Memory B cell (primary cell): ENCODE data around the gene A4GALT.
"Not testable (repeated sequence)": the region's sequence is repeated elsewhere in the genome, so short reads cannot be mapped to it uniquely, and the experiment has no call there.

ENCODE experiments used
- ATAC-seq: fragments of 150-1000 bp; cut with Tn5 transposase; 2 replicates; pipeline ENCODE4 v1.10.0; 2021; ENCODE audit warnings: low read depth, mild to moderate bottlenecking, moderate library complexity
- DNase-seq, 2 donors: peaks; one replicate each; pipeline ENCODE4 v3.0.0; 2022; ENCODE audit warnings: low spot score in 2 of 2
- H3K27ac Mint-ChIP-seq: one replicate; pipeline ENCODE4 v1.8.0; 2022; ENCODE audit warnings: mild to moderate bottlenecking, moderate library complexity, mixed read lengths
- H3K27me3 Mint-ChIP-seq: one replicate; pipeline ENCODE4 v1.8.0; 2022; ENCODE audit warnings: mixed read lengths
- H3K36me3 Mint-ChIP-seq: one replicate; pipeline ENCODE4 v1.8.0; 2022; ENCODE audit warnings: mild to moderate bottlenecking, mixed read lengths
- H3K4me1 Mint-ChIP-seq: one replicate; pipeline ENCODE4 v1.8.0; 2022; ENCODE audit warnings: mixed read lengths
- H3K4me3 Mint-ChIP-seq: one replicate; pipeline ENCODE4 v1.8.0; 2022; ENCODE audit warnings: mild to moderate bottlenecking, moderate library complexity, mixed read lengths
- H3K9me3 Mint-ChIP-seq: one replicate; pipeline ENCODE4 v1.8.0; 2022; ENCODE audit warnings: mixed read lengths

A4GALT gene

DNA sequence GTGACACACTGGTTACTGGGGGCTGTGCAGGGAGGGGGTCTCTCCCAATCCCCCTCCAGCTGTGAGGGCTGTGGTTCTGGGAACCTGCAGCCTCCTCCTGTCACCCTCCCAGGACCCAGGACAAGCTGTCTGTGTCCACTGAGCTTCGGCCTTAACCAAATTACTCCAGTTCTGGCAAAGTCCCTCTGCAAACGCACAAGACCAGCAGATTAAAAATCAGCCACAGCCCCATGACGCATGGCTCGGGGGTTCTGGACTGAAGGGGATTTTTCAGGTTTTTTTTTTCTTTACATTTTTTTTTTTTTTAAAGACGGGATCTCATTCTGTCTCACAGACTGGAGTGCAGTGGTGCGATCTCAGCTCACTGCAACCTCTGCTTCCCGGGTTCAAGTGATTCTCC lies 32.2 kb upstream of the A4GALT start:
- Mint-ChIP-seq H3K4me1 (peaks cover 8% of the 10 kb centered on the region), H3K4me3 (no peak overlapping the region), H3K27ac (no peak overlapping the region), H3K27me3 (peaks cover 4% of the 10 kb centered on the region), H3K9me3 (no peaks in the 10 kb centered on the region), H3K36me3 (no peaks in the 10 kb centered on the region)
- DNase-seq = no peak
- peak; percentile 80 for ATAC-seq

DNA sequence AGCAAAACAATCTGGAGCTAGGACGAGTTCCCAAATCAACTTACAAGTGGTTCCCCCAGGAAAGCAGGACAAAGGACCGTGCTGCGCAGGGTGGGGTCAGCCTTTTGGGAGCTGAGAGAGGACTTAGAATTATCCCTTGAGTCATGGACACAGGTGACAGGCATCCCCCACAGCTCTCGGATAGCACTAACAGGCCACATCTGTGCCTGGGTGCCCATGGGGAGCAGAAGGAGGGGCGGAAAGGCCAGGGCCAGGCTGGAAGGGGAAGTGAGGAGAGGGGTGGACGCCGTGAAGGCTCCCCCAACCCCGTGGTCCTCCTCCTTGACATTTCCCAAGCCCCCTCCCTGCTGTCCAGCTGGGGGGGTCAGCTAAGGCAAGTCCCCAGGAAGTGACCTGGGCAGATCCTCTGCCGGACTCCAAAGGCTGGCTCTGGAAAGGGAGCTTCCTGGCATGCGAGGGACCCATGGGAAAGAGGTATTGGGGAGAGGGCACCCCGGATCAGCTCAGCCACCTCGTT lies 31.6 kb upstream of the A4GALT start:
- Mint-ChIP-seq H3K27ac (no peak overlapping the region), H3K4me3 (no peak overlapping the region), H3K4me1 (peaks cover 5% of the 10 kb centered on the region), H3K36me3 (no peaks in the 10 kb centered on the region), H3K27me3 (peaks cover 2% of the 10 kb centered on the region), H3K9me3 (no peaks in the 10 kb centered on the region)
- DNase-seq (no peak), ATAC-seq (no peak)

DNA sequence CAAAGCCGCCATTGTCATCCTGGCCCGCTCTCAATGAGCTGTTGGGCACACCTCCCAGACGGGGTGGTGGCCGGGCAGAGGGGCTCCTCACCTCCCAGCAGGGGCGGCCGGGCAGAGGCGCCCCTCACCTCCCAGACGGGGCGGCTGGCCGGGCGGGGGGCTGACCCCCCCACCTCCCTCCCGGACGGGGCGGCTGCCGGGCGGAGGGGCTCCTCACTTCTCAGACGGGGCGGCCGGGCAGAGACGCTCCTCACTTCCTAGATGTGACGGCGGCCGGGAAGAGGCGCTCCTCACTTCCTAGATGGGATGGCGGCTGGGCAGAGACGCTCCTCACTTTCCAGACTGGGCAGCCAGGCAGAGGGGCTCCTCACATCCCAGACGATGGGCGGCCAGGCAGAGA lies 29.8 kb upstream of the A4GALT start:
- H3K4me1 Mint-ChIP-seq, DNase-seq, H3K4me3 Mint-ChIP-seq, H3K27ac Mint-ChIP-seq, H3K36me3 Mint-ChIP-seq, ATAC-seq, H3K9me3 Mint-ChIP-seq, H3K27me3 Mint-ChIP-seq: not testable (repeated sequence)

DNA sequence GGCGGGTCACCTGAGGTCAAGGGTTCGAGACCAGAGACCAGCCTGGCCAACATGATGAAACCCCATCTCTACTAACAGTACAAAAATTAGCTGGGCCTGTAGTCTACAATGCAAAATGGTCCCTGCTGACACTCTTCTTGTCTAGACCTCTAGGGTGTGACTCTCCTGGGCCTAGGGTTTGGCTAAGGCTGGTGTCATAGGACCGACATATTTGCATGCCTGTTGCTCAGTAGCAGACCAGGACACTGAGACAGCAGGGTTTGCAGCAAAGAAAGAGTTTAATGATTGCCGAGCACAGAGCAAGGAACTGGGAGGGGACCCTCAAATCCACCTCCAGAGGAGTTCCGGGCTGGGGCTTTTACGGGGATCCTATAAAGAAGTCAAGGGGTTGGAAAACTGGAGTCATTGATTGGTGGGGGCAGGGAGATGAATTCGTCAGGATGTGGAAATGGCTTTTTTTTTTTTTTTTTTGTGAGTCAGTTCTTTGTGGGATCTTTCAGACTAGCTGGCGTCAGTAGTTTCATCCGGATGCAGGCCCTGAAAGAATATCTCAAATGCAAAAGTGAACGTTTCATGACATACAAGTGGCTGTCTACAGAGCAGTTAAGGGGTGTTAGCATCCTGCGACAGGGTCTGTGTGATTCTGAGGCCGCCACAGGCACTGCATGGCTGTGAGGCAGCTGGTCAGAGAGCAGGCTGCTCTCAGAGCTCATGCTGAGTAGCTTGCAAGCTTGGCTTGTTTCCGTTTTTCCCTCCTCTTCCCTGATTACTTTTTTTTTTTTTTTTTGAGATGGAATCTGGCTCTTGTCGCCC lies 27.2 kb upstream of the A4GALT start:
- DNase-seq (no peak), ATAC-seq (no peak)
- Mint-ChIP-seq H3K4me1 (peaks cover 5% of the 10 kb centered on the region), H3K27me3 (peaks cover 5% of the 10 kb centered on the region), H3K4me3 (no peak overlapping the region), H3K27ac (no peak overlapping the region), H3K36me3 (no peaks in the 10 kb centered on the region), H3K9me3 (no peaks in the 10 kb centered on the region)

DNA sequence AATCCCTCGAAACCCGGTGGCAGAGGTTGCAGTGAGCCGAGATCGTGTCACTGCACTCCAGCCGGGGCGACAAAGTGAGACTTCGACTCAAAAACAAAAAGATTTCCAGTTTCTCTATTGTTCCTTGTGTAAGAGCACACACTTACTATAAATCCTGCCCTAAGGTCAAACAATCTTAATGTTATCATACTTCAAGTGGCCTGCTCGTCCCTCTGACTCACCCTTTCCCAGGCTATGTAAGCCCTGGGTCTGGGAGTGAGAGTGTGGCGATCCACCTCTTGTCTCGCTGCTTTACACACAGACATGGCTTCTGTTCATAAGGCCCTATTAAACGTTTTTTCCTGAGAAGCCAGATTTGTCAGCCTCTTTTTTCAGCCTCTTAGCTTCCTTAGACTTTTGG lies 24.4 kb upstream of the A4GALT start:
- no peaks in the 10 kb centered on the region for H3K36me3 Mint-ChIP-seq
- H3K27ac Mint-ChIP-seq = no peak overlapping the region
- no peaks in the 10 kb centered on the region for H3K4me1 Mint-ChIP-seq
- H3K27me3 Mint-ChIP-seq = peaks cover 14% of the 10 kb centered on the region
- no peak overlapping the region for H3K4me3 Mint-ChIP-seq
- DNase-seq (no peak), ATAC-seq (no peak)
- no peaks in the 10 kb centered on the region for H3K9me3 Mint-ChIP-seq

DNA sequence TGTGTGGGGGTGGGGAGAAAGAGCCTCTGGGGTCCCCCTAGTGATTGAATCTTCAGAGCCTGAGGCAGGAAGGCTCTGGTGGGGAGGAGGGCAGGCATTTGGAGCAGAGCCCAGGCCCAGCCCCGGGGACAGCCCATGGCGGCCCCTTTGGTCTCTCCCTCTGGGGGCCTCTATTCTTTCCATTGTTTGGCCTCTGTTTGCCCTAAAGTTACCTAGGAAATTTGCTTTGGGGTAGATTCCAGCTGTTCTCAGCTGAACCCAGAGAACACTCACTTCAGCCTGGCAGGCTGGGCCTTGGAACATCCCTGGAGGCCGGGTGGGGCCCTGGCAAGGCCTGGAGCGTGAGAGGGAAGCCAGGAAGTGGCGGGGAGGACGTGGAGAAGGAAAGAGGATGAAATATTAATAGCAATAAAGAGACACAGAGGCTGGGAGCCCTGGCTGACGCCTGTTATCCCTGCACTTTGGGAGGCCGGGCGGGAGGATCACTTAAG lies 22.9 kb upstream of the A4GALT start:
- DNase-seq = no peak
- H3K4me3 Mint-ChIP-seq = no peak overlapping the region
- ATAC-seq = no peak
- peaks cover 17% of the 10 kb centered on the region for H3K27me3 Mint-ChIP-seq
- no peaks in the 10 kb centered on the region for H3K36me3 Mint-ChIP-seq
- H3K4me1 Mint-ChIP-seq = no peaks in the 10 kb centered on the region
- no peak overlapping the region for H3K27ac Mint-ChIP-seq
- H3K9me3 Mint-ChIP-seq = no peaks in the 10 kb centered on the region

DNA sequence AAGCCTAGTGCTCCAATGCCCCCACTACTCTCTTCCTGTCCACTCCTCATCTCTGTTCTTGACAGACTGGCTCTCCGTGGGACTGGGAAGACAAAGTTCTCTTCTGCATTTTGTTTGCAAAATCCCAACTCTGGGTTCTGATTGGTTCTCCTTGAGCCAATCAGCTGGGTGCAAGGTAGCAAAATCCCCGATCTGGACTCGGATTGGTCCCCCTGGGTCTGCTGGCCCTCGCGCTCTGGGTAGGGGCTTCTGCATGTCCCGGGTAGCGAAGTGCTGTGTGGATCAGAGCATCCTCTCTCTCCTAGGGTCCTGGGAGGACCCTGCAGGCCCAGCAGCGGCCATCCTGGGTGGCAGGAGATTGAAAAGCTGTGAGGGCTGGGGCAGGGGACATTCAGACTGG lies 22.3 kb upstream of the A4GALT start:
- Mint-ChIP-seq H3K27ac (no peak overlapping the region), H3K4me1 (no peaks in the 10 kb centered on the region), H3K4me3 (no peak overlapping the region), H3K27me3 (peaks cover 18% of the 10 kb centered on the region), H3K9me3 (no peaks in the 10 kb centered on the region), H3K36me3 (no peaks in the 10 kb centered on the region)
- no peak for DNase-seq
- ATAC-seq = no peak

DNA sequence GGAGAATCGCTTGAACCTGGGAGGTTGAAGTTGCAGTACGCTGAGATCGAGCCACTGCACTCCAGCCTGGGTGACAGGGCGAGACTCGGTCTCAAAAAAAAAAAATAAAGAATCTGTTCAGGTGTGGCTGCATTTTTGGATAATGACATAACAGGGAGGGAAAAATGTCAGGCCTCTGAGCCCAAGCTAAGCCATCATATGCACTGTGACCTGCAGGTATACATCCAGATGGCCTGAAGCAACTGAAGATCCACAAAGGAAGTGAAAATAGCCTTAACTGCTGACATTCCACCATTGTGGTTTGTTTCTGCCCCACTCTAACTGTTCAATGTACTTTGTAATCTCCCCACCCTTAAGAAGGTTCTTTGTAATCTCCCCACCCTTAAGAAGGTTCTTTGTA lies 19.6 kb upstream of the A4GALT start:
- not testable (repeated sequence) for DNase-seq

DNA sequence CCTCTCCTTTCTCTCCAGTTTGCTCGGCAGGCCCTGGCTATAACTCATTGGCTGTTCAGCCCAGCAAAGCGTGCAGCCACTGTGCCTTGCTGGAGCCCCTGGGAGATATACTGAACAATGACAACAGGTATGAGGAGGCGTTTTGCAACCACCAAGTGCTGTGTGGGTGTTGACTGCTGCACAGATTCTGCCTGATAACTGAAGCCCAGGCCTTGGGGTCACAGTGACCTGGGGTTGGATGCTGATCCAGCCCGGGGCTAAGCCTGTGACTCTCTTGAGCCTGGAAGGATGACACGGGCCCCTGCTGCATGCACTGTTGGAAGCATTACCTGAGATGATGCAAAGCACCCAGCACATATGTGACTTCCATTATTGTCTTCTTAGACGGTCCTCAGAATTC lies 13.7 kb upstream of the A4GALT start:
- H3K27ac Mint-ChIP-seq = no peak overlapping the region
- DNase-seq (no peak), ATAC-seq (no peak)
- peaks cover 3% of the 10 kb centered on the region for H3K4me1 Mint-ChIP-seq
- peaks cover 10% of the 10 kb centered on the region for H3K27me3 Mint-ChIP-seq
- no peaks in the 10 kb centered on the region for H3K9me3 Mint-ChIP-seq
- H3K4me3 Mint-ChIP-seq = no peak overlapping the region
- no peaks in the 10 kb centered on the region for H3K36me3 Mint-ChIP-seq

More for the DNA sequence above, 19.6 kb upstream of the A4GALT start:
- not testable (repeated sequence) for H3K9me3 Mint-ChIP-seq, H3K36me3 Mint-ChIP-seq, H3K4me1 Mint-ChIP-seq, H3K27ac Mint-ChIP-seq, ATAC-seq, H3K4me3 Mint-ChIP-seq
- peaks cover 21% of the 10 kb centered on the region for H3K27me3 Mint-ChIP-seq

DNA sequence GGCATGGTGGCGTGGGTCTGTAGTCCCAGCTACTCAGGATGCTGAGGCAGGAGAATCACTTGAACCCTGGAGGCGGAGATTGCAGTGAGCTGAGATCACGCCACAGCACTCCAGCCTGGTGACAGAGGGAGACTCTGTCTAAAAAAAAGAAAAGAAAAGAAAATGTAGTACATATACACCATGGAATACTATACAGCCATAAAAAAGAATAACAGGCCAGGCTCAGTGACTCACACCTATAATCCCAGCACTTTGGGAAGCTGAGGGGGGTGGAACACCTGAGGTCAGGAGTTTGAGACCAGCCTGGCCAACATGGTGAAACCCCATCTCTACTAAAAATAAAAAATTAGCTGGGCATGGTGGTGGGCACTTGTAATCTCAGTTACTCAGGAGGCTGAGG lies 12.7 kb upstream of the A4GALT start:
- not testable (repeated sequence) for ATAC-seq, H3K4me1 Mint-ChIP-seq, DNase-seq, H3K4me3 Mint-ChIP-seq, H3K9me3 Mint-ChIP-seq, H3K36me3 Mint-ChIP-seq, H3K27ac Mint-ChIP-seq
- H3K27me3 Mint-ChIP-seq = peaks cover 10% of the 10 kb centered on the region

DNA sequence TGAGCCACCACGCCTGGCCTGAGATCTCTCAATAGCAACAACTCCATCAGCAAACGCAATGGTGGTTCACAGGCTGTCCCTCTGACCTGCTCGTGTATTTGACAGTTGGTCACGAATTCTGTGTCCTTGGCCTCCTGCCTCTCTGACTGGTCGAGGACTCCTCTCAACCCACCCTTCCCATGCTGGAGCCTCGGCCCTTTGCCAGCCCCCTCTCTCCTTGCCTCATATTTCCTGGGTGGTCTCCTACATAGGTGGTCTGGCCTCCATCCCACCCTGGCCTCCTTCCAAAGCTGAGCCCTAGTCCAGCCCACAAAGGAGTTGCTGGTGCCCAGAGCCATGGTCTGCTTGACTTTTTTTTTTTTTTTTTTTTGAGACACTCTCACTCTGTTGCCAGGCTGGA lies 11.4 kb upstream of the A4GALT start:
- no peak for DNase-seq
- Mint-ChIP-seq H3K27me3 (peaks cover 11% of the 10 kb centered on the region), H3K9me3 (no peaks in the 10 kb centered on the region), H3K27ac (no peak overlapping the region), H3K4me1 (peaks cover 6% of the 10 kb centered on the region), H3K4me3 (no peak overlapping the region), H3K36me3 (no peaks in the 10 kb centered on the region)
- no peak for ATAC-seq

DNA sequence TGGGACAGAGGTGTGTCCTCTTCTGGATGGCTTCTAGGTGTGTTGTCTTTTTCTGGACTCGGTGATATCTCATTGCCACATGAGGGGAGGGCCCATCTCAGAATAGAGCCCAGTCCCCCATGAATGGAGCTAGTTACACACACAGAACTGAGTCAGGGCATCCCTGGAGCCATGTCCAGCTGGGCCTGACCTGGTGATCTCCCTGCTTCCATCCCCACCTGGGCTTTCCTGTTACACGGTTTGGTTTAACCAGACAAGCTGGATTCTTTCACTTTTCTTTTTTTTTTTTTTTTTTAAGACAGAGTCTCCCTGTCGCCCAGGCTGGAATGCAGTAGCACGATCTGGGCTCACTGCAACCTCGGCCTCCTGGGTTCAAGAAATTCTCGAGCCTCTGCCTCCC lies 6.1 kb upstream of the A4GALT start:
- Mint-ChIP-seq H3K9me3 (no peaks in the 10 kb centered on the region), H3K27me3 (peaks cover 5% of the 10 kb centered on the region), H3K36me3 (no peaks in the 10 kb centered on the region), H3K4me3 (no peak overlapping the region), H3K4me1 (peaks cover 3% of the 10 kb centered on the region), H3K27ac (no peak overlapping the region)
- DNase-seq = no peak
- ATAC-seq = no peak

DNA sequence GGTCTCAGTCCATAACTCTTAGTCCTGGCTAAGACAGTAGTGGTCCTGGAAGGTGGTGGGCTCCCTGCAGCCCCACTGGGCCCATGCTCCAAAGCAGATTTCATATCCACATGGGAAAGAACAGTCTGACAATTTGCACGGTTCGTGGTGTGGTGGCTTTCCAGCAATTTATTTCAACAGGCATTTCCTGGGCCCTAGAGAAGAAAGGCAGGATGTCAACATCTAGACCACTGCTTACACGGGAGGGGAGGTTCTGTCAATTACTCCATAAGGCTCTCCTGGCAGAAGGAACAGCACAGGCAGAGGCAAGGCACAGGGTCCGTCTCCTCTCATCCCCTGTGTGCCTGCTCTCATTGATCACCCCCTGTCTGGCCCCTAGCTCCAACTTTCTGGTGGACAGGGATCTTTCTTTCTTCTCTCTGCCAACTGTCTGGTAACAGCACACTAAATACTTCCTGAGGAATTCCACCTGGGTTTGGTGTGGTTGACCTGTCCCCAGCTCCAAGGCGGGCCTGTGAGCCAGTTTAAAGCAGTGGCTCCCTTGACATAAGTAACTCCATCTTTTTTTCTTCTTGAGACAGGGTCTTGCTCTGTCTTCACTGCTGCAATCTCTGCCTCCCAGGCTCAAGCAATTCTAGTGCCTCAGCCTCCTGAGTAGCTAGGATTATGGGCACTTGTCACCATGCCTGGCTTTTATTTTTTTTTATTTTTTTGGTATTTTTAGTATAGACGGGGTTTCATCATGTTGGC lies 5.1 kb upstream of the A4GALT start:
- DNase-seq (no peak), ATAC-seq (no peak)
- no peaks in the 10 kb centered on the region for H3K9me3 Mint-ChIP-seq
- H3K36me3 Mint-ChIP-seq = no peaks in the 10 kb centered on the region
- peaks cover 12% of the 10 kb centered on the region for H3K27me3 Mint-ChIP-seq
- H3K4me3 Mint-ChIP-seq = no peak overlapping the region
- peaks cover 10% of the 10 kb centered on the region for H3K4me1 Mint-ChIP-seq
- H3K27ac Mint-ChIP-seq = no peak overlapping the region

DNA sequence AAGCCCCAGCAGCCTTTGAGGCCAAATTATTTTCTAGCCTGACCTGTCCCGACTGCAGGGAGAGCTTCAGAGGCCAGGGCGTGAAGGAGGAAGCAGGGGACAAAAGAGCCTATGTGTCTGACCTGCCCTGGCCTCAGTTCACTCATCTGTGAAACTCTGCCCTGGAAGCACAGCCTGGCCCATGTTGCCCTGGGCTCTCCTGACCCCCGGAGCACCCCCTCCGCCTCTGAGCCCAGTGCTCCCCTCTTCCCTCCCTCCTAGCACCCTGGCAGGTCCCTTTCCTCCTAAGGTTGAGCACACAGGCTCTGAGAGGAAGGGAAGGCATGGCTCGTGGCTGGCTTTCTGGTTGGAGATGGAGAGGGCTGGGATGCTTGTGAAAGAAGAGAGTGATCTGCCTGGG lies 3.4 kb upstream of the A4GALT start:
- no peaks in the 10 kb centered on the region for H3K36me3 Mint-ChIP-seq
- peaks cover 17% of the 10 kb centered on the region for H3K4me1 Mint-ChIP-seq
- no peaks in the 10 kb centered on the region for H3K9me3 Mint-ChIP-seq
- peaks cover 18% of the 10 kb centered on the region for H3K27me3 Mint-ChIP-seq
- DNase-seq (no peak), ATAC-seq (no peak)
- H3K4me3 Mint-ChIP-seq = no peak overlapping the region
- no peak overlapping the region for H3K27ac Mint-ChIP-seq
